Neutrophil (primary cell): ENCODE data around the gene DMAP1.
A peak's percentile ranks its signal among the peaks of the same experiment; 100 is the strongest.

Source experiments
- H3K27ac ChIP-seq: fragments of 200-600 bp; sonication (generic); 2 replicates; pipeline ENCODE4 v1.5.1; 2016; ENCODE audit warnings: mild to moderate bottlenecking, moderate library complexity
- H3K27me3 ChIP-seq: fragments of 200-600 bp; sonication (generic); 2 replicates; pipeline ENCODE4 v1.6.0; 2016; ENCODE audit warnings: mild to moderate bottlenecking
- H3K36me3 ChIP-seq: fragments of 200-600 bp; sonication (generic); 2 replicates; pipeline ENCODE4 v1.5.1; 2017
- H3K4me1 ChIP-seq, 2 experiments: fragments of 200-600 bp in 1 of 2; sonication (generic) in 1 of 2; 1 replicate in 1 of 2; 2 replicates in 1 of 2; pipeline versions ENCODE4 v1.5.1 to v1.6.1; 2013 to 2016; ENCODE audit warnings: low read depth in 1 of 2, low read length in 1 of 2, mild to moderate bottlenecking in 1 of 2, moderate library complexity in 1 of 2; ENCODE audit not compliant: control insufficient read depth in 1 of 2, insufficient read depth in 1 of 2
- H3K4me3 ChIP-seq, 2 experiments: fragments of 200-600 bp in 1 of 2; sonication (generic) in 1 of 2; 1 replicate in 1 of 2; 2 replicates in 1 of 2; pipeline ENCODE4 v1.5.1; 2013 to 2016; ENCODE audit warnings: low read depth in 1 of 2, low read length in 1 of 2, mild to moderate bottlenecking in 1 of 2, moderate library complexity in 1 of 2
- H3K9me3 ChIP-seq: fragments of 200-600 bp; sonication (generic); 2 replicates; pipeline ENCODE4 v1.5.1; 2016
- CTCF ChIP-seq: fragments of 200-600 bp; sonication (generic); IDR thresholded peaks from 2 replicates; pipeline ENCODE4 v1.5.1; 2016; ENCODE audit warnings: antibody characterized with exemption

Gene DMAP1

GRCh38 chr1:44262816-44263567 is 49.7 kb downstream of the DMAP1 start:
- Histone ChIP-seq H3K4me3 (no peak overlapping the region), H3K4me1 (peaks cover 11 to 13% of the 10 kb centered on the region in 2 experiments), H3K36me3 (no peaks in the 10 kb centered on the region), H3K27ac (no peak overlapping the region), H3K27me3 (no peaks in the 10 kb centered on the region), H3K9me3 (no peaks in the 10 kb centered on the region)
- TF ChIP-seq CTCF = no peak

- H3K4me3 ChIP-seq = no peak overlapping the region
- H3K27ac ChIP-seq = peak overlapping the region; percentile 6
- no peaks in the 10 kb centered on the region for H3K9me3 ChIP-seq
- H3K4me1 ChIP-seq = peaks cover 11 to 13% of the 10 kb centered on the region in 2 experiments
- no peaks in the 10 kb centered on the region for H3K27me3 ChIP-seq
- no peak for TF ChIP-seq CTCF
- H3K36me3 ChIP-seq = no peaks in the 10 kb centered on the region
These were observed 50.5 kb downstream of the DMAP1 start for GRCh38 chr1:44263568-44264450.

GRCh38 chr1:44264451-44264771 is 51.1 kb downstream of the DMAP1 start:
- H3K4me3 ChIP-seq = no peak overlapping the region
- H3K9me3 ChIP-seq = no peaks in the 10 kb centered on the region
- no peak for TF ChIP-seq CTCF
- H3K4me1 ChIP-seq = peaks cover 11 to 13% of the 10 kb centered on the region in 2 experiments
- H3K27me3 ChIP-seq = no peaks in the 10 kb centered on the region
- no peaks in the 10 kb centered on the region for H3K36me3 ChIP-seq
- H3K27ac ChIP-seq = no peak overlapping the region

GRCh38 chr1:44265656-44266358 is 52.5 kb downstream of the DMAP1 start:
- H3K27ac ChIP-seq = no peak overlapping the region
- H3K4me1 ChIP-seq = peaks cover 11 to 13% of the 10 kb centered on the region in 2 experiments
- no peaks in the 10 kb centered on the region for H3K36me3 ChIP-seq
- no peaks in the 10 kb centered on the region for H3K27me3 ChIP-seq
- H3K9me3 ChIP-seq = no peaks in the 10 kb centered on the region
- TF ChIP-seq CTCF = no peak
- H3K4me3 ChIP-seq = no peak overlapping the region

- TF ChIP-seq CTCF = no peak
- Histone ChIP-seq H3K9me3 (no peaks in the 10 kb centered on the region), H3K4me3 (no peak overlapping the region)
These were observed 53.4 kb downstream of the DMAP1 start for GRCh38 chr1:44266400-44267344.

More at GRCh38 chr1:44266400-44267344, 53.4 kb downstream of the DMAP1 start:
- H3K27ac ChIP-seq = no peak overlapping the region
- H3K36me3 ChIP-seq = no peaks in the 10 kb centered on the region
- H3K4me1 ChIP-seq = peaks cover 11 to 13% of the 10 kb centered on the region in 2 experiments
- H3K27me3 ChIP-seq = no peaks in the 10 kb centered on the region
